GM12801 (cell line): ENCODE measurements around the gene HINT1.

ENCODE experiments used
- TF ChIP-seq, protein P1 (sequence below): IDR thresholded peaks from one replicate; pipeline ENCODE4 v1.5.1; 2011; ENCODE audit warnings: control low read depth; ENCODE audit not compliant: insufficient read length; ENCODE audit errors: extremely low read depth

Gene HINT1

DNA sequence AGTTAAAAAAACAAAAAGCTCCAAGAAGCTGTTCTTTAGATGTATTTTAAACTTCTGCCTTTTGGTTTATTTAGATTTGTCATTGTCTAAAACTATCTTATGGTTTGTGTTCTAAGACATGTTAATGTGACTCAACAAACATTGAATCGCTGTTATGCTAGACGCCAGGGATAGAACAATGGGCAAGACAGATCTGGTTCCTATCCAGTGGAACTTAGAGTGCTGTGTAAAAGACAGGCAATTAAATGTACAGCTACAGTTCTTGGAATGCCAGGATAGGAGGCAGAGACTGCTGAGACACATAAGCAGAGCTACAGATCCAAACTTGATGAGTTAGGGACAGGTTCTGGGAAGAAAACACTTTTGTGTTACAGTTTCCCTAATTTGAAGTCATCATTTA lies 28.1 kb upstream of the HINT1 start:
- TF ChIP-seq, protein P1, sequence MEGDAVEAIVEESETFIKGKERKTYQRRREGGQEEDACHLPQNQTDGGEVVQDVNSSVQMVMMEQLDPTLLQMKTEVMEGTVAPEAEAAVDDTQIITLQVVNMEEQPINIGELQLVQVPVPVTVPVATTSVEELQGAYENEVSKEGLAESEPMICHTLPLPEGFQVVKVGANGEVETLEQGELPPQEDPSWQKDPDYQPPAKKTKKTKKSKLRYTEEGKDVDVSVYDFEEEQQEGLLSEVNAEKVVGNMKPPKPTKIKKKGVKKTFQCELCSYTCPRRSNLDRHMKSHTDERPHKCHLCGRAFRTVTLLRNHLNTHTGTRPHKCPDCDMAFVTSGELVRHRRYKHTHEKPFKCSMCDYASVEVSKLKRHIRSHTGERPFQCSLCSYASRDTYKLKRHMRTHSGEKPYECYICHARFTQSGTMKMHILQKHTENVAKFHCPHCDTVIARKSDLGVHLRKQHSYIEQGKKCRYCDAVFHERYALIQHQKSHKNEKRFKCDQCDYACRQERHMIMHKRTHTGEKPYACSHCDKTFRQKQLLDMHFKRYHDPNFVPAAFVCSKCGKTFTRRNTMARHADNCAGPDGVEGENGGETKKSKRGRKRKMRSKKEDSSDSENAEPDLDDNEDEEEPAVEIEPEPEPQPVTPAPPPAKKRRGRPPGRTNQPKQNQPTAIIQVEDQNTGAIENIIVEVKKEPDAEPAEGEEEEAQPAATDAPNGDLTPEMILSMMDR = no peak

DNA sequence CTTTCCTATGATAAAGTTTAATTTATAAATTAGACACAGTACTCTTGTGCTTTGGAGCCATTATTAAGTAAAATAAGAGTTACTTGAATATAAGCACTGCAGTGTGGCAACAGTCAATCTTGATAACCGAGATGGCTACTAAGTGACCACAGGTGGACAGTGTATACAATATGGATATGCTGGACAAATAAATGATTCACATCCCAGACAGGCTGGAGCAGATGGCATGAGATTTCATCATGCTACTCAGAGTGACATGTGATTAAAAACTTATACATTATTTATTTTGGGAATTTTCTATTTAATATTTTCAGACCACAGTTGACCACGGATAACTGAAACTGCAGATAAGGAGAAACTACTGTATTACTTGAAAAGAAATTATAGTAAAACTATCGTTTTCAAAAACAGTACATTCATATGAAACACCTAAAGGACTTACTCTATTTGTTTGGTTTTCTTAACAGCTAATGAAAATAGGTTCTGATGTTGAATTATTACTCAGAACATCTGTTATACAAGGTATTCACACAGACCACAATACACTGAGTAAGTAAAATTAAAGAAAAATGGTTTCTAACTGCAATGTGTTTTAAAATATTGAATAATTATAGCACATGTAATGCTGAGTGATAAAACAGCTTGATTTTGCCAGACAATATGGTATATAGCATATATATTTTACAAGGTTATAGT lies 21.7 kb upstream of the HINT1 start:
- TF ChIP-seq, protein P1 = no peak

DNA sequence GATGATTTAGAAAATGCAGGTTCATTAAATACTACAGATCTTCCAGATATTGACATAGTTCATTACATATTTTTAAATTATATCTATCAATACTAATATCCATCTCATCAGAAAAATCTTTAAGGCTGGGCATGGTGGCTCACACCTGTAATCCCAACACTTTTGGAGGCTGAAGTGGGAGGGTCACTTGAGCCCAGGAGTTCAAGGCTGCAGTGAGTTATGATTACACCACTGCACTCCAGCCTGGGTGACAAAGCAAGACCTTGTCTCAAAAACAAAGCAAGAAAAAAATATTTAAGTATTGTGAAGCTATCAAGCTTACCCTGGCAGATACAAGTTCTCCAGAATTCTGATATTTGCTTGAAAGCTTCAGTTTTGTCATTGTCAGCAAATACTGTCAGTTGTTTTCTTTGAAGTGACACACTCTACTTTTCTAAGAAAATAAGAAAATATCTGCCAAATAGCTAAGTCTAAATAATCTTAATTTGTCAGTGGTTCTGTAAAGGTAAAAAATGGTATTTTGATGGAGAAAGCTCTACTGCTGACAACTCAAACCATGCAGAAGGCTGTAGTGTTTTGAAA lies 20.6 kb upstream of the HINT1 start:
- TF ChIP-seq, protein P1 = no peak

DNA sequence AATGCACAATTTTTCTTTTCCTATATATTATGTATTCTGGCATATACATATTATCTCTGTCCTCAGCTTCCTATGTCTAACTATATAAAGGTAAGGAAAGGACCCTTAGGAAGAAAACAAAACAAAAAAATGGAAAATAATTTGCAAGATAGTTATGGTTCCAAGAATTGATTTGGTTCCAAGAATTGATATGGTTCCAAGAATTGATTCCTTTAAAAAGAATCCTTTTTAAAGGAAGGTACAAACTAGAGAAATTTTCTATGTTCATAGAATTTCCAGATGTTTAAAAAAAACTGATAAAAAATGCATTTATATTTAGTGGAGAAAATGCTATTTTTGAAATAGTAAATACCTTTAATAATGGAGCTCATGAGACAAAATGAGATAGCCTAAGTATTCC lies 17.8 kb upstream of the HINT1 start:
- TF ChIP-seq, protein P1 = no peak

DNA sequence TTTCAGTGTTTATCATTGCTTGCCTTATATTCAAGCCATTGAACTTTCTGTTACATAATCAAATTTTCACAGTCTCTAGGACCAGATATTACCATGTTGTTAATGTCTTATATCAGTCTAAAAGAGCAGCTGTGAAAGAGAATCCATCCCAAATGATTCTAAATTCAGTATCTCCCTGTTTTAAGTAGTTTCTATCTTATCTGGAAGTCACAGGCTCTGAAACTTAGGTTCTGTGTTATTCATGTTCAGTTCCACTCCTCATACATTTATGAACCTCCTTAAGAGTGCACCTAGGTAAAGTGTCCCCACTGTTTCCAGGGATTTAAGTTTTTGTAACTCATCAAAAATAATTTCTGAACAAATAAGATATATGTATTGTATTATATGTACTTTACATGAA lies 15.4 kb upstream of the HINT1 start:
- TF ChIP-seq, protein P1 = no peak

DNA sequence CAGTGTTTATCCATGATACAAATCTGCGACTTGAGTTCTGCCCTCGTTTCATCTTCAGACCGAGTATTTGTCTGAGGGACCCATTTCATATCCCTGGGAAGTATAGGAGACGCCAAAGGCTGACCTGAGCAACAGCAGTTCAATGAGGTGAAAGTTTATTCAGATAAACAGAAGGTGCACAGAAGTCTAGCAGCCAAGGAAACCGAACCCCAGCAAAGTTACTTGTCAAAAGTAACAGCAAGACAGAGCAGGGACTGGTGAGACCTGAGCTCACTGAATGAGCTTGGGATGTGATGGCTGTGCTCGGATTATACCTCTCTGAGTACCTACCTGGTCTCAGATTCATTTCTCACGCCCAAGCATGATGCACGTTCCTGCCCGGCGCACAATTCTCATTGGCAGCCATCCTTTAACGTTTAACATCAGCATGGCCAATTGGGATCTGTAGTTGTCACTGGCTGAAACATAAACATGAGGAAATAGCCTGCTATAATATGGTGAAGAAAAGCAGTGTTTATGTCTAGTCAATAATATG lies 6.3 kb upstream of the HINT1 start:
- TF ChIP-seq, protein P1 = no peak

DNA sequence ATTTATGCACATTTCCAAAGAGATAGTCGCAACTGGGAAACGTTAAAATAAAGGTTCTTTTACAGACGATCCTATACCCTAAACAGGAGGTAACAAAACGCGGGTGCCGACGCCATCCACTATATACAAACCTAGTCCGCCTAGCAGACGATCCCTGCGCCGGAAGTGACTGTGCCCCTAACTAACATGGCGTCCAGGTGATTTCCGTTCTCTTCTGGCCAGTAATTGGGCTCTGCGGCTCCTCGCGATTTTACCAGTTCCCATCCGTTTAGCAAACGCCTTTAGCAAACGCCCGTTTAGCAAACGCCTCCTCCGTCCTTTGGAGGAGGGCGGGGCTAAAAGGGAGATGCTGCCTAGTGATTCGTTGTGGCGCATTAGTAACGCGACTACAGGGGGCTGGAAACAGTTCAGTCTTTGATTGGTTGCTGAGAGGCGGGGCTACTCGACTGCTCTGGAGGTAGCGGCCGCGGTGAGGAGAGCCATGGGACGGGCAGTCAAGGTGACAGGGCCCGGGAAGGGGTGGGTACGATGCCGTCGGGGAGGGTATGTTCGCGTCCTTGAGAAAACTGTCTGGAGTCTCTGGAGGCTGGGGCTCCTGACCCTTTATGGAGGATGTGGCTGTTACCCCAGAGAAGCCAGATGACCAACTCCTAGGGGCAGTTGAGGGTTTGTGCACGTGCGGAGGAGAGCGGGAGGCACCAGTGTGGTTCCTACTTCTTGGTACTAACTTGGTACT lies 5.7 kb upstream of the HINT1 start, which contains the start of gene LYRM7:
Gene LYRM7, plus strand, starts transcription at position 405 of the 736 bp plus-strand sequence. Its CDS starts 77 bp downstream, at position 482.
- TF ChIP-seq, protein P1 = no peak
